Activated CD4-positive, alpha-beta T cell treated with anti-CD3 and anti-CD28 coated beads, Interleukin-2, Interleukin-4, amounts not matched to agents 100 ng/mL and 50 ng/mL, durations not matched to agents 16 hours and 8 hours (primary cell): ENCODE measurements around the gene NACAD.

Experiments
- DNase-seq: peaks from one replicate; pipeline ENCODE4 v3.0.0-alpha.2; 2020; ENCODE audit warnings: low spot score

NACAD gene, protein sequence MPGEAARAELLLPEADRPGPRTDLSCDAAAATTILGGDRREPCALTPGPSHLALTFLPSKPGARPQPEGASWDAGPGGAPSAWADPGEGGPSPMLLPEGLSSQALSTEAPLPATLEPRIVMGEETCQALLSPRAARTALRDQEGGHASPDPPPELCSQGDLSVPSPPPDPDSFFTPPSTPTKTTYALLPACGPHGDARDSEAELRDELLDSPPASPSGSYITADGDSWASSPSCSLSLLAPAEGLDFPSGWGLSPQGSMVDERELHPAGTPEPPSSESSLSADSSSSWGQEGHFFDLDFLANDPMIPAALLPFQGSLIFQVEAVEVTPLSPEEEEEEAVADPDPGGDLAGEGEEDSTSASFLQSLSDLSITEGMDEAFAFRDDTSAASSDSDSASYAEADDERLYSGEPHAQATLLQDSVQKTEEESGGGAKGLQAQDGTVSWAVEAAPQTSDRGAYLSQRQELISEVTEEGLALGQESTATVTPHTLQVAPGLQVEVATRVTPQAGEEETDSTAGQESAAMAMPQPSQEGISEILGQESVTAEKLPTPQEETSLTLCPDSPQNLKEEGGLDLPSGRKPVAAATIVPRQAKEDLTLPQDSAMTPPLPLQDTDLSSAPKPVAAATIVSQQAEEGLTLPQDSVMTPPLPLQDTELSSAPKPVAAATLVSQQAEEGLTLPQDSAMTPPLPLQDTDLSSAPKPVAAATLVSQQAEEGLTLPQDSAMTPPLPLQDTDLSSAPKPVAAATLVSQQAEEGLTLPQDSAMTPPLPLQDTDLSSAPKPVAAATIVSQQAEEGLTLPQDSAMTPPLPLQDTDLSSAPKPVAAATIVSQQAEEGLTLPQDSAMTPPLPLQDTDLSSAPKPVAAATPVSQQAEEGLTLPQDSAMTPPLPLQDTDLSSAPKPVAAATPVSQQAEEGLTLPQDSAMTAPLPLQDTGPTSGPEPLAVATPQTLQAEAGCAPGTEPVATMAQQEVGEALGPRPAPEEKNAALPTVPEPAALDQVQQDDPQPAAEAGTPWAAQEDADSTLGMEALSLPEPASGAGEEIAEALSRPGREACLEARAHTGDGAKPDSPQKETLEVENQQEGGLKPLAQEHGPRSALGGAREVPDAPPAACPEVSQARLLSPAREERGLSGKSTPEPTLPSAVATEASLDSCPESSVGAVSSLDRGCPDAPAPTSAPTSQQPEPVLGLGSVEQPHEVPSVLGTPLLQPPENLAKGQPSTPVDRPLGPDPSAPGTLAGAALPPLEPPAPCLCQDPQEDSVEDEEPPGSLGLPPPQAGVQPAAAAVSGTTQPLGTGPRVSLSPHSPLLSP (N-terminal part only)

DNA sequence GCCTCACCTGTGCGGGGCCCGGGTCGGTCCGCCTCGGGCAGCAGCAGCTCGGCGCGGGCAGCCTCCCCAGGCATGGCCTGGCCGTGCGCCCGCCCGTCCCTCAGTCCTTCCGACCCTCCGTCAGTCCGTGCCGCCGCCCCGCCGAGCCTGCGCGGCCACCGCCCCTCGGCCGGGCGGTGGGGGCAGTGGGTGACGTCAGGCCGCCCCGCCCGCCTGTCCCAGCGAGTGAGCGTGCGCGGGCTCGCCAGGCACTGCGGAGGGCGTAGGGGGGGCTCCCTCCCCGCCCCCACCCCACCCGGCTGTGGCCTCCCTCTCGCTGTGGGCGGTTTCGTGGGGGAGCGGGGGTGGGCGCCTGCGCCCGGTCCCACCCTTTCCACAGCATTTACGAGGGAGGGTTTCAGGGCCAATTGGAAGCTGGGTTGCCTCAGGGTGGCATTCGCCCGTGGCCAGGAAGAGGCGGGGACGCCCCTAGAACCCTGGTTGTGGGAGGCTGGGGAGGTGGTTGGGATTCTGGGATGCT is at the start of gene NACAD:
NACAD (minus strand) TSS at position 149 of the 520 bp plus-strand sequence; CDS start at position 74, 75 bp downstream.
- DNase-seq, result no peak

DNA sequence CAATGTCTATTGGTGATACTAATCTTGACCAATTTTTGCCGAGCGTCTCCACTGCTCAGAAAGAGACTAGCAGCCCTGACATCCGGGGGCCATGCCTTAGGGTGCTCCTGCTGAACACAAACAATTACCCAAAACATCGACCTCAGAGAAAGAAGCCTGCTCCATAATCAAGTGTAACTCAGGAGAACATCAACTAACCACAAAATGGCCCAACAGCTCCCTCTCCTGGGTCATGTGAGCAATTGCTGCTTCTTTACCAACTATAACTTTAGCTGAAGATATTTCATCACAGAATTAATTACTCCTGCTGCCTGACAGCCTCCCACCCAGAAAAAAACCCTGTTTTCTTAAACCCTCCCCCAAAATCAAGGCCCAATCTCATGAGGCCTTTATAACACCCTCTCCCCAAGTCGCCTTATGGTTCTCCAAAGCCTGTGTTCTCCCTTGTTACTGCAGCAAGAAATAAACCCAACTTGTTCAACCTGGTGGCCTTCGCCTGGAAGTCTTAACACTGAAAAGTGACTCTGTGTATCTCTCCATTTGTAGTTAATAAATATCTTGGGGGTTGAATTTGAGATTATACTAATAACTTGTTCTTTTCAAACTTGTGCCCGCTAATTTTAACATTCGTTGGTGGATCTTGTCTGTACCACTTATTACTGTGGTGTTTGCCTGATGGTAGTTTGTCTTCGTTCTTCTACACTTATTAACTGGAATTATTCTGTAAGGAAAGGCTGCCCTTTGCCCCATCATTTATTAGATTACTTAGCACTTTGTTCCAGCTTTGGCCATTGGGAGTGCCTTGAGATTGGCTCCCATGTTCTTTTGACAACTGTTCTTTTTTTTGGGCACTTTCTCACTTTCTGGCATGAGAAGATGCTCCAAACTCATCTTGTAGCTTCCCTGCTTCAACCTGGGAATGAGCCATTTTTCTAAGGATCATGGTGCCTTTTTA is 47.6 kb upstream of the NACAD start:
- DNase-seq, result peak; percentile 81

DNA sequence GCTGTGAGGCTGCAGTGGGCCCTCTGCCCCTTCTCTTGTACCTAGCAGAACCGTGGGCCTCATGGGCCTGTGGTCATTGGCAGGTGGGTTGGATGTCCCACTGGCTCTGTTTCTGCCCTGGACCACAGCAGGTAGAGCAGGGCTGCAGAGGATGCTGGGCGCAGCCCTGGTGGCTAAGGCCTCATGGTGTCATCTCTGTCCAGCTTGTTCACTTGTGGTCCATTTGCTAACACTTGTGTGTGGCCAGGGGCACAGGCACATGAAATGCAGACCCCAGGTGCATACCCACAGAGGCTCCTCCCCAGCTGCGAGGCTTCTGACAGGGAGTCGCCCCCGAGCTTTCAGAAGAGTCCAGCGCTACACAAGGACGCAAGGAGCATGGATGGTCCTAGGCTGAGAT is 45.1 kb upstream of the NACAD start:
- DNase-seq, result no peak

DNA sequence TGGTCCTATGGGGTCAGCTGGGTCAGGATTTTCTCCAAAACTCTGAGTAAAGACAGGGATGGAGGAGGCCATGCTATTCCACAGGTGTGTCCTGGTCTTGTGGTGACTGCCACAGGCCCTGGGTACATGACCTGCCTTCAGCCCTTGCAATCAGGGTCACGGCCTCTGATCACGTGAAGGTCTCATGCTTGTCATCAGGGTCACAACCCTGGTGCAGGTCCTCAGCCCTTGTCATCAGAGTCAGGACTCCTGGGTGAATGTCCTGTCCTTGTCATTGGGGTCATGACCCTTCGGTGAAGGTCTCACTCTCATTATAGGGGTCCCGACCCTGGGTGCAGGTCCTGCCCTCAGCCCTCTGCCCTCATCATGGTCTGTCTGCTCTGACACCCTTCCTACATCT is 44.6 kb upstream of the NACAD start:
- DNase-seq, result no peak

DNA sequence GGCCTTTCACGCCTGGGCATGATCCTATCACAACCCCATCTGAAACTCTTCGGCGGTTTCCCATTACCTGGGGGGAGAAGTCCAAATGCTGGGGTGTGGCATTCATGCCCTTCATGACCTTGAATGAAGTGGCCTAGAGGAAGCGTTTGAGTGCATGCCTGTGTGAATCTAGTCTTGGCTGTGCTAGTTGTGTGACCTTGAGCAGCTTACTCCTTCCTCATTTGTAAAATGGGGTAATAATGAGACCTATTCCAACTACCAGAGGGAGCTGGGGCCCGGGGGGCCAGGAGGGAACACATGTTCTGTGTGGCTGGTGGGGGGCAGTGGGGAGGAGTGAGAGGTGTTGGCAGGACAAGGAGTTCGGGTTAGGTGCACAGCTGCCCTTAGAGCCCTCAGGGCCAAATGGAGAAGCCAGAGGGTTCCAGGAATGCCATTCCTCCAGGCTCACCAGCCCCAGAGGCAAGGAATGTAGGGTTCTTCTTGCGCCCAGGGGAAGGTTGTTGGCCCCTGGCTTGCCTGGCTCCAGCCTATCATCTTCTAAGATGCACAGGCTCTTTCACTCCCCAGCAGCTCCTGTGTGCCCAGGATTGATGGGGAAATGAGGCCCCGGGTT is 44.0 kb upstream of the NACAD start:
- DNase-seq, result no peak

DNA sequence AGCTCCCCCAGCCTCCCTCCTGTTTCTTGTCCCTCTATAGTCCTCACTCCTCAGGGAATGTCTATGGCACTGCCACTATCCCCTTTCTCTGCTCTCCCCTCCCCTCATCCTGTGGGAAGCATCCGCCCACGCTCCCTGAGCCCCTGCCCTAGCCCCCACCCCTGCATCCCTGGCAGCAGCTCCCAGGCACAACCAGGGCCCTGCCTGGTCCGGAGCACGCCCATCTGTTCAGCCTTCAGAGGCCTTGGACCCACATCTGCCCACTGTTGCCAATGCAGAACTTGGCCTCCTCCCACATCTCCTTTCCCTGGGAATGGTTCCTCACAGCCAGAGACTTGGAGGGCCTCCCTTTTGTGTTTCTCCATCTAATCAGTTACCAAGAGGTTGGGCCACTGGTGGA is 43.1 kb upstream of the NACAD start:
- no peak for DNase-seq

DNA sequence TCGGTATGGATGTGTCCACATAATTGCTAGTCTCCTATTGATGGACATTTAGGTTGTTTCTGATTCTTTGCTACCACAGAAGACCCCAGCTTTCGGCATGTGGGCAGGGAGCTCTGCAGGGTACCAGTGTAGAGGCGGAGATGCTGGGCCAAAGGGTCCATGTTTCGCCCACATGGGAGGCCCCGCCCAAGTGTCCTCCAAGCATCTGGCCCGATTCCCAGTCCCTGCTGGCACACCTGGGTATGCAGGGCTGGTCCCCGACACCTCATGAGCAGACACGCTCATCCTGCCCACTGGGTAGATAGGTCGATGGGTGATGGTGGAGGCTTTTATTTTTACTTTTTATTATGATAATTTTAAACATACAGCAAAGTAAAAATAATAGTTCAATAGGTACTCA is 42.1 kb upstream of the NACAD start:
- no peak for DNase-seq

DNA sequence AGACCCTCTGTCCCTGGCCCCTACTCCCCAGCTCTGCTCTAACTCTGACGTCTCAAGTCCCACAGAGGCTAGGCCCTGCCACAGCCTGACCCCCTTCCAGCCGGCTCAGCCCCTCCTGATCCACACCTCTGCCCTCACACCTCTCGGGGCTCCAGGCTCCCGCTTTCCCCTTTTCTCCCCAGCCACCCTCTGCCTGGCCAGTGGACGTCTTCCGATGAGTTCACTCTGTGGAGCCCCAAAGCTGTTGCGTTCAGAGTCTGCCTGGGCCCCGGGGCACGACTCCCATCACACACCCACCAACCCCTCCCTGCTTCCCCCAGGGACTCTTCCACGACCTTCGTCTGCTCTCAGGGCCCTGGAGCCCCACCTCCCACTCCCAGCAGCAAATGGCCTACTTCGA is 41.1 kb upstream of the NACAD start:
- DNase-seq, result no peak

DNA sequence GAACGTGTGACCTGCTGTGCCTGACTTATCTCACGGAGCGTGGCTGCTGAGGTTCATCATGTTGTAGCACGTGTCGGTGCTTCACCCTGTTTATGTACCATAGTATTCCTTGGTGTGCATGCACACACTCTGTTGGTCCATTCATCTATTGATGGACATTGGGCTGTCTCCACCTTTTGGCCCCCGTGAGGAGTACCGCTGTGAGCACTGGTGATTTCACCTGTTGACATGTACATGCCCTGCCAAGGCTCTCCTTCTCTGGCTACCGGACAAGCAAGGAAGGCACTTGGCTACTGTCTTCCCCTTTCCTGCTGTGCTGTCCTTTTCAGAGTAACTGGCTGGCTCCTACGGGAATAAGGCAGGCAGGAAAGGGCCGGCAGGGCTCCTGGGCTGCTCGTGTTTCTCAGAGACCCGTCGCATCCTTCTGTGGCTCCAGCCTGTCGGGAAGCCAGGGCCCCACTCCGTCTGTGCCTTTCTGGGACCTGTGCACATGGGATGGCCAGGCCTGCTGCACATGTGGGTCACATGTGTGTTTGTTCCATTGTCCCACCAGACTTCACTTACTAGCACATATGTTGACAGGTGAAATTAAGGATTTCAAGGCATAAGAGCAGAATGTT is 40.5 kb upstream of the NACAD start:
- DNase-seq, result no peak

DNA sequence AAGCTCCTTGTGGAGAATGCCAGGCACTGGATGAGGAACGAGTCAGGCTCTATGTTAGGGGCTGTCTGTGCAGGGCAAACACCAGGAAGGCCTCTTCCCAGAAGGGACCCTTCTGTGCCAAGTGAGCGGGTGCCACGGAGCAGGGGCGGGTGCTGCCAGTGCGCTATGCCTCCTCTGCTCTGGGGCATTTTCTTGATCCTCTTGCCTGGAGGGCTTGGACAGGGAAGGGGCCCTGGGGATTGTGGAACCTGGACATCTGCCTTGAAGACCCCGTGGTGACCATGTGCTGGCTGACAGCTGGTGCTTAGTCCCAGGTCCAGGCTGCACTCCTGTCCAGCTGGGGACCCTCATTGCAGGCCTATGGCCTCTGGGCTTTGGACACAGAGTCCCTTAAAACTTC is 38.2 kb upstream of the NACAD start:
- DNase-seq, result no peak

DNA sequence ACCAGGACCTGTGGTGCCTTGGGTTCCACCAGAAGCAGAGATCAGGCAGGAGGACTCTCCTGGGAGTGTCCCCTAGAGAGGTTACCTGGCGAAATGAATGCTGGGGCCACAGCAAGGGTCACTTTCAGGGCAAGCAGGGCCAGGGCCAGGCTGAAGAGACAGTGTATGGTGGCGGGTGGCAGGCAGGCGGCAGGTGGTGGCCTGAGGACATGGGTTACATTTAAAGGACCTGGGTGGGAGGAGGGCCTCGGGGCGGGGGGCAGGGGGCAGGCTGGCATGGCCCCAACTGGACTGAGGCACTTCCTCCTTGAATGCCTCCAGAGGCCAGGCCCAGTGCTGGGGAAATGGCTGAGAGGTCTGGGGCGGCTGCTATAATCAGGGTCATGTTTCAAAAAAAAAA is 37.4 kb upstream of the NACAD start:
- DNase-seq, result no peak

DNA sequence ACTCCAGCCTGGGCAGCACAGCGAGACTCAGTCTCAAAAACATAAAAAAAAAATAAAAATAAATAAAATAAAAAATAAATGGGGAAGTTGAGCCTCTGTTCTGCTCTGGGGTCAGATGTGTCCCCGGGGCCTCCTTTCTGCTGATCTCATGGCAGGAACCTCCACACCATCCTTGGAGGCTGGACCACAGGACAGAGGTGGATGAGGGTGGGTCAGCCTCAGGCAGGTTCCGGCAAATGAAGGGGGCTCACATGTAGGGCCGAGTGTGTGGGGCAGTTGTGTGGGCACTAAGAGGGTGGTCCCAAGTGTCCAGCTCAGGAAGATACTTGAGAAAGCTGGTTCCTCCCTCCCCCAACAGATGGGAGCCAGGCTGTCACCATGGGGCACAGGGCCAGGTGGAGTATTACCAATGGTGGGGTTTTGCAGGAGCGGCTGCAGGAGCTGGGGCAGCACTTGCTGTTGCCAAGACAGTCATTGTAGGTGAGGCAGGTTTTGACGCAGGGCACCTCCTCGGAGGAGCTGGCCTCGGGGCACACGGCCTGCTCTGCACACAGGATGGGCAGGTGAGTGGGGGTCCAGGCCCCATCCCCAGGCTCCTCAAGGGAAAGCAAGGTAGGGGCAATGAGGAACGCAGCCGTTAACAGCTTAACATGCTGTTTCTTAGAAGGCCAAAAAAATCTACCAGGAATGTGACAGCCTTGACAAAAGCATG is 36.6 kb upstream of the NACAD start:
- DNase-seq, result no peak

DNA sequence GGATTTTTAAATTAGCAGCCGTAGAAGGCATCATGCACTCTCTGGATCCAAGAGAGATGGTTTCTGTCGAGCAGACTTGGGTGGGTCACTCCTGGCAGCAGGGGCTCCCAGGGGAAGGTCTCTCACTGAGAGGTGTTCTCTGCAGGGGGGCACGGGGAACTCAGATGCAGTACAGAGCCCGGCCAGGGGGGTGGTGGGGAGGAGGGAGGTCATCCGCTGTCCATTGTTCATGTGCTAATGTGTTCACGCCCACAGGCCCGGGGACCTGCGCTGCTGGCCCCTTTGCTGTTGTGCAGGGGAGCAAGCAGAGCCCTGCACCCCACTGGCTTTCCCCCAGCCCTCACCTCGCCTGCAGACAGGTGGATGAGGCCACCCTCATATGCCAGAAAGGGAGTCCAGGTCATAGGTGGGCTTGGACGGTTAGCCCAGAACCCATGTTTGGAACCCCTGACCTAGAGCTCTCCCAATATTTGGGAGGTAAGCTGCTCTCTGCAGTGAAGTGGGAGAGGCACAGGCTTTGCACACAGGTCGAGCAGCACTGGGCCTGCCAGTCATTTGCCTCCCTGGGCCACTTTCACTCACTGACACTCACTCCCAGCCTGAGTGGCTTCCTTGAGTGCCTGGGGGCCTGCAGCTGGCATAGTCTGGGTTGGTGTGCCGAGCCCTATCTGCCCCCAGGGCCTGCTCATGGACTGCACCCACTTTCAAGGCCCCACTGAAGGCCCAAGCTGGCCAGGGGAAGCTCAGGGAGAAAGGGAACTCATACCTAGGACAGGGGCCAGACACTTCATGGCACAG is 35.3 kb upstream of the NACAD start:
- no peak for DNase-seq

DNA sequence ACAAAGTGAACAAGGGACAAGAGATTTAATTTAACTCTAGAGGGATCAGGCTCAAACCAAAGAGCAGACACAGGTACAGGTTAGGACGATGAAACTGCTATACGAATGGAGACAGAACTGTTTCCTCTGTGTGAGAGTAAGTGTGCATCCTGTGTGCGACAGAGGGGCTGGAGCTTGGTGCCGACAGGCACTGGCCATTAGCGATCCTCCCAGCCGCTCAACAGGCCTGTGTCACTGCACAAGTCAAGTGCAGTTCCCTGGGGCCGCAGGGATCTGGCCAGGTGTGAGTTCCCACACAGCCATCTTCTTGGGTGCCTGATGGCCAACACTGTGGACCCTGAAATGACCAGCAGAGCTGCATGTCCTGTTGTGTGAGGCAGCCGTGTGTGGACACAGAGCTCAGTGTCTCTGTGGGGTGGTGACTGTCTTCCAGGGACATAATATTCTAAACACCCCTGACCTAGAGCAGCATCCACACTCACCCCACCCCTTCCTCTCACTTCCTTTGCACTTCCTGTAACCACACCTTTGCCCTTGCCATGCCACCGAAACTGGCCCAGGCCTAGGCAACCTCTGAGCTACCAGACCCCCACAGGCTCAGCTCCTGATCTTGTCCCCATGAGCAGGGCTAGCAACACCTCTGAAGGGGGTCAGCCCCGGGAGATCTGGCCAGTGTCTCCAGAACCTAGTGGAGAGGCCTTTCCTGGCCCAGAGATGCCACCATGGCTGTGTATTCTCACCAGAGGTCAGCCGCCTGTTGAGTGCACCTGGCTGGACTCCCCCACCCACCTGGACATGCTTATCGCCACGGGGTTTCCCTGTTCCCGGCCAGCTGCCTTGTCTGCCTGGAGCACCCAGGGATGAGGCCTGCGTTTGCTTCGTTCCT is 34.4 kb upstream of the NACAD start:
- DNase-seq, result no peak

DNA sequence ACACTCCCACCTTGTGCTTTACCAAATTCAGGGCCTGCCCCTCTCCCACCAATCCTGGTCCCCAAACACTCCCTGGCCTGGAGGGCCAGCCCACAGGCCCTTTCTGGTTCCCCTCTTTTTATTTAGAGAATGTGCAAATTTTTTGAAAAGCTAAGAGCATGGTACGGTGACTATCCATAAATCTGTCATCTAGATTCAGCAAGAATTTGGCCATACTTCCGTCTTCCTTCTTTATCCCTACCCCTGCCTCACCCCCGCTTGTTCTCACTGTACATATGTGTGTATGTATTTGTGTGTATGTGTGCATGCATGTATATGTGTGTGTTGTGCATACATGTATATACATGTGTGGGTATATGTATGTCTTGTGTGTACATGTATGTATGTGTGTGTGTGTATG is 30.8 kb upstream of the NACAD start:
- no peak for DNase-seq

DNA sequence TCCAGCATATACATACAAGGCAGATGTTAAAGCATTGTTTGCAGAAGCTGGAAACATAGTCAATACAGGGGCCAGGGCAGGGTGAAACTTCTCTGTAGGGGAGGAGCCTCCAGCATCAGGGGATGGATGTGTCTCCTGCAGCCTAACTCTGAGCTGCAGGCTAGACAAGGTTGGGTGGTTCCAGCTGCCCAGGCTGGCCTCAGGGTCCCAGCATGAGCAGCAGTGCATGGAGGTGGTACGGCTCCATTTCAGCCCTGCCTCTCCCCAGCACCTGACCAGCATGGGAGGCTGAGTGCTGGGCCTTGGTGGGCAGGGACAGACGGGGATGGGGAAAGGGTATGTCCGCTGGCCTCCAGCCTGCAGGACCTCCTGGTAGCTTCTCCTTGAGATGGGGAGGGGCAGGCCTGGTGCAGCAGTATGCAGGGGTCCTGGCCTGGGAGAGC is 30.1 kb upstream of the NACAD start:
- no peak for DNase-seq

DNA sequence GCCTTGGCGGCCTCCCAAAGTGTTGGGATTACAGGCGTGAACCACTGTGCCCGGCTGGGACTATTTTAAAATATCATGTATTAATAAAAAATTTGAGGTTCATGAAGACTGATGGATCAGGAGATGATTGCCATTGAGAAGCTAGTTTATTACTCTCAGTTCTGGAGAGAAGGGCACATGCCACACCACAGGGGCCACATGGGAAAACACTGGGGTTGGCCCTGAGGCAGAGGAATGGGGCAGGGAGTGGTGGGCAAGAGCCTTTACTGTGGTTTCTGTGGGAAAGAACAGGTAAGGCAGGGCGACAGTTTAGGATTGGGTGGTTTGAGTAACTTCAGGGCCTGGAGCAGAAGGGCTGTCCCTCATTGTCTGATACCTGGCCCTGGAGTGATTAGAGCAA is 29.5 kb upstream of the NACAD start:
- DNase-seq, result no peak
